SH-SY5Y (cell line): Measurements from ENCODE around the gene NARF.

Source experiments
- GATA2 ChIP-seq: IDR thresholded peaks from 2 replicates; pipeline ENCODE4 v1.6.1; 2011; ENCODE audit warnings: mild to moderate bottlenecking, low read depth, low read length
- GATA3 ChIP-seq: IDR thresholded peaks from 2 replicates; pipeline ENCODE4 v1.6.1; 2011; ENCODE audit warnings: low read depth, mild to moderate bottlenecking, low read length, moderate library complexity

DNA sequence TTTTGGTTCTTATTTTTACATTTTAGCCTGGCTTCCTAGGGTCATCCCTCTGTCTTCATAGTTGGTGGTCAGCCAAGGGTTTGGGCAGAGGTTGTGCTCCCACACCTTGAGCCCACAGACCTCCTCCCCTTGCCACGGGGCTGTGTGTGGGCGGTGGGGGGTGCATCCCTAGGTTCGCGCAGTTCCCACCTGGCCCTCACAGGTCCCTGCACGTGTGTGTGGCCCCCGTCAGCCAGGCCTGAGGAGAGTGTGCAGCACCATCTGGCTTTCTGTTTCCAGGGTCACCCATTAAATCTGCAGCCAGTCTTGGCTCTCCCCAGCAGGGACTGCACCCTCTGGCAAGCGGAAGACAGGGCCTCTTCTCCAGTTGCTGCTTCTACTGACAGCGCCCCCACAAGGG, 26.5 kb upstream of the NARF start:
- TF ChIP-seq GATA2: no peak
- TF ChIP-seq GATA3: no peak
